Measurements from ENCODE around the gene ADAMTS17.

The ADAMTS17 gene

GRCh38 chr15:100131321-100132224, 210.2 kb downstream of the ADAMTS17 start:
- DNase-seq (ENCODE audit: low read depth in 2 of 2): no peak

GRCh38 chr15:100129677-100130076, 212.1 kb downstream of the ADAMTS17 start:
- DNase-seq (ENCODE audit: low read depth in 2 of 2): no peak

DNA sequence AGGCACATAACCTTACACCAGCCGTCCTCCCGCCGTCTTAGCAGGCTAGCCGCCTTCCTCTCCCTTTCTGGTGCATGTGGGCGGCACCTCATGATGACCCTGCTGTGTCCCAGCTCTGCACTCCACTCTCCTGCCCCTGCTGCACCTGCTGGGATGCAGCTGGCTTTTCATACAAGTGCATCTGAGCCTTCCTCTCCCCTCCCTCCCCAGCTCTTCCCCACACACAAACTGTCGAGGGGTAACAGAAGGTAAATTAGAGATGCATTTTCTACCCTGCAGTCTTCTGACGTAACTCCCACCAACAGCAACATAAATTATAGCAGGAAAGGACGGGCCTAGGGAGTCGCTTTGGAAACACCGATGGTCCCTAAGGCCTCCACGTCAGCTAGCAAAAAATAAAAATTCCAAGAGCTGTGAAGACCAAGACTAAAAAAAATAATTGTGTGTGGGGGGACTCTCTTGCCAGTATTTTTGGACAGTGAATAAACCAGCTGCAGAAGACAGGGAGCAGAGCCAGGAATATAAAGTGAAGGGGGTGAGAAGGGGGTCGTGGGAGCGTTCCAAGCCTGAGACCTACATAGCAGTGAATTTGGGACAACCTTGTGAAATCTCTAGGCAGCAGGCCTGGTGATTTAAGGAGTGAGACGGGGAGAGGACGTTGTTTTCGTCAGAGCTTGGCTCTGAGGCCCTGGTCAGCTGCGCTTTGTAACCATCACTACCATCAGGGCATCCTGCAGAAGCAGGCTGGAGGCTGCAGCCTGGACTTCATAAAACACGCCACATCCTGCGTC, 216.2 kb downstream of the ADAMTS17 start:
- no peak for DNase-seq (ENCODE audit: low read depth in 2 of 2)

DNA sequence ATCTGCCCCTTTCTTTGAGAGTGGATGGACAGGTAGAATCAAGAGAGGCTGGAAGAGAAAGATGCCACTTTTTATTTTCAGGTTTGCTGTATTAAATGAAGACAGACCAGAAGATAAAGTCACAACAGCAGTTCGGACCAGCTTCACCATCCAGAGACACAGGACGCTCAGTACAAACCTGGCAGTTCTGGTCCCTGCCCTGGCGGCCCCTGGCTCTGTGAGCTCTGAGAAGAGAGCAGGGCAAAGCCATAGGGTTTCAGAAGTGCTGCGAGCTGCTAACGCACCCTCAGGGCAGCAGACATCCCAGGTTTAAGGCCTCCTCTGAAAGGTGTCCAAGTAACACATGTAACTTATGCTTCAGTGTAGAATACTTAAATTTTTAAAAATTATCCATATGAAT, 216.8 kb downstream of the ADAMTS17 start:
- no peak for DNase-seq (ENCODE audit: low read depth in 2 of 2)

- no peak for DNase-seq (ENCODE audit: low read depth in 2 of 2)
Measured at GRCh38 chr15:100124361-100124760, 217.4 kb downstream of the ADAMTS17 start.

DNA sequence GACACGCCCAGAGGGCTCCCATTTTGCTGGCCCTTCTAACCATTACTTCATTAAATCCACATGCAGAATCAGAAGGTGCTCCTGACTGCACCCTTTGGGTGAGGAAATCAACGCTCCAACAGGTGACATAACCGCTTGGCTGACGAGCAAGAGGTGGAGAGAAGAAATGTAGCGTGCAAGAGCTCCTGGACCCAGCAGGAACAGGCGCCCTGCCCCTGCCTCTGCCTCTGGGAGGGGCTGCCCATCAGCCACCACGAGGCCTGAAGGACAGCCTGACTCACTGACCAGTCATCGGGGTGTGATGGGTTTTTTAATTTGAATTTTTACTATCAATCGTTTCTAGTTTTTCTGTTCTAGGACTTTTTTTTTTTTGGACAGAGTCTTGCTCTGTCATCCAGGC, 218.2 kb downstream of the ADAMTS17 start:
- no peak for DNase-seq (ENCODE audit: low read depth in 2 of 2)

DNA sequence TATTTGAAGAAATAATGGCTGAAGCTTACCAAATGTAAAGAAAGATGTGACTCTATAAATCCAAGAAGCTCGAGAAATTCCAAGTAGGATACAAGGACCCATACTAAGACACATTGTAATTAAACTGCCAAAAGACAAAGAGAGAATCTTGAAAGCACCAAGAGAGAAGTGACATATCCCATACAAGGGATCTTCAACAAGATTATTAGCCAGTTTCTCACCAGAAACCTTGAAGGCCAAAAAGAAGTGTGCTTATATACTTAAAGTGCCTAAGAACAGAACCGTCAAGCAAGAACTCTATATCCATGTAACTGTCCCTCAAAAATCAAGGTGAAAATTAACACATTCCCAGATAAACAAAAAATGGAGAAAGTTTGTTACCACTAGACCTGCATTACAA, 220.5 kb downstream of the ADAMTS17 start:
- no peak for DNase-seq (ENCODE audit: low read depth in 2 of 2)

- no peak for DNase-seq (ENCODE audit: low read depth in 2 of 2)
Measured at GRCh38 chr15:100120111-100120510, 221.7 kb downstream of the ADAMTS17 start.

DNA sequence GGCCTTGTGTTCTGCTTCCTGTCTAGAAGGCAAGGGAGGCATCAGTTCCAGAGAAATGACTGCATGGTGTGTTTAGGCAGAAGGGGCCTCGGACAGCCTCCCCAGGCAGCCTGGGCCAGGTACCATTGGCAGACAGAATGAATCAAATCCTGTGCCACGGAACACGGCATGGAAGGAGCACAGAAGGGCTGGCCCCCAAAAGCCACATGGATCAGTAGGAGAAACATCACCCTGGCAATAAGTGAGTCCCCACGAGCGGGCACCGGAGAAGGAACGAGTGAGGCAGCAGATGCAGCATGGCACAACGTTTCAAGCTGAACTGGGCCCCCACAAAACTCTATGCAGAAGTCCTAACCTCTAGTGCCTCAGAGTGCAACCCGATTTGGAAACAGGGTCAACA, 223.2 kb downstream of the ADAMTS17 start:
- DNase-seq (ENCODE audit: low read depth in 2 of 2): no peak

DNA sequence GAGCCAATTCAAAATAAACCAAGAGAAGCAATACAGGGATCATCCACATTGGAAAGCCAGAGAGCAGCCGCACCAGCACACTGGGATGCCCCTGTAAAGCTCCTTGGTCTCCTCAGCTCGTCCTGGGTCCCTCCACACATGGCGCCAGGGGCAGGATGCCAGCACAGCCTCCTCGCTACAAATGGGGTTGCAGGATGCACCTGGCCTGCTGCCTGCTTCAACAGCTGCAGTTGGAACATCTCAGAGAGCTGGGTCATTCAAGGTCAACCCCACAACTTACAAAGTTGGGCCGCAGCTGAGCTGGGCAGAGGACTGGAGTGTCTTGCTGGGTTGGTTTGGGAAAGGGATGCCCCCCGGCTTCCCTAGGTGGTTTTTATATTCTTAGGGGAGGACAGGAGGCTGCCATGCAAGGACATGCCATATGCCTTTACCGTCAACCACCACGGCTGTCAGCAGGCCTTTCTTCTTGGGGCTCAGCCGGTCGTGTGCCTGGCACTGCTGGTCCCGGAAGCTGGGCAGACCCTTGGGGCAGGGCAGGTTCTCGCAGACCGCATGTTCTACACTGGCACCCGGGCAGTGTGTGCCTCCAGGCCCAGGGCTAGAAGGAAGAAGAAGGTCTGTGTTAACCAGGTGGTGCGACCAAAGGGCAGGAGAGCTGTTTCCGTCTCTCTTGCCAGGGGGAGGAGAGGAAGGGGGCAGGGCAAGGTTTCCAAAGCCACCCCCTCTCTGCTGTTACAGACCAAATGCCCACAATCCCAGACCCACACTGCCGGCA, 225.2 kb downstream of the ADAMTS17 start:
- no peak for DNase-seq (ENCODE audit: low read depth in 2 of 2)

GRCh38 chr15:100115711-100116090, 226.1 kb downstream of the ADAMTS17 start:
- no peak for DNase-seq (ENCODE audit: low read depth in 2 of 2)

- no peak for DNase-seq (ENCODE audit: low read depth in 2 of 2)
Measured at GRCh38 chr15:100115066-100115710, 226.6 kb downstream of the ADAMTS17 start.

DNA sequence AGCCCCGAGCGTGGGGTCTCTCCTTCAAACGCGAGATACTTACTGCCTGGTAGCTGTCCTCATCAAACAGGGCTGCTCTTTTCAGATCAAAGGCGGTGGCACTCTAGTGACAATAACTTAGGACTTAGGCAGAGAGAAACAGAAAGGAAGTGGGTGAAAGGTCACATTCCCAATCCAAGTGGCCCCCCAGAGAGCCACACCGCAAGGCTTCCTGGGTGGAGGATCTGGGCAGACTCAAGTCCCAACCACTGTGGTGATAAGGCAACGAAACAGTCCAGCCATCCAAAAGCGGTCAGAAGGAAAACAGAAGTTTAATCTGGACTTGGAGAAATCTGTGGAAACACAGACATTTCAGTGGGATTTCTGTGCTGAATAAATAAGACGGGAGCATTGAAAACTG, 227.2 kb downstream of the ADAMTS17 start:
- DNase-seq (ENCODE audit: low read depth in 2 of 2): no peak

DNA sequence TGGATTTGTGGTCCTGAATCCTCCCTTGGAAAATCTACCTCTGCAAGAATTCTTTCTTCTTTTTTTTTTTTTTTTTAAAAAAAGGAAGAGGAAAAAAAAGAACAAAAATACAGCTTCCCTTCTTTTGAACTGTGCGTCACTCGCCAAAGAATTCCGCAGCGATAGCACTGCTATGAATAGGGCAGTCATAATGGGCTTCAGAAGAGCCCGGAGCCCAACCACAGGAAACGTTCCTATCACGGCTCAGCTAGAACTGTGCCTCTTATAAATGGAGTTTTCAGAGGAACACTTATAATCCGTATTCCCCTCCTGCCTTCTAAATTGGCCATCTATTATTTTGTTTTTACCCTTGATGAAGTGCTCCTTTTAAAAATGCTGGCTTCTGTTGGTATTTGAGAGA, 227.7 kb downstream of the ADAMTS17 start:
- peak; percentile 61 to 62 for DNase-seq (ENCODE audit: low read depth in 2 of 2)

DNA sequence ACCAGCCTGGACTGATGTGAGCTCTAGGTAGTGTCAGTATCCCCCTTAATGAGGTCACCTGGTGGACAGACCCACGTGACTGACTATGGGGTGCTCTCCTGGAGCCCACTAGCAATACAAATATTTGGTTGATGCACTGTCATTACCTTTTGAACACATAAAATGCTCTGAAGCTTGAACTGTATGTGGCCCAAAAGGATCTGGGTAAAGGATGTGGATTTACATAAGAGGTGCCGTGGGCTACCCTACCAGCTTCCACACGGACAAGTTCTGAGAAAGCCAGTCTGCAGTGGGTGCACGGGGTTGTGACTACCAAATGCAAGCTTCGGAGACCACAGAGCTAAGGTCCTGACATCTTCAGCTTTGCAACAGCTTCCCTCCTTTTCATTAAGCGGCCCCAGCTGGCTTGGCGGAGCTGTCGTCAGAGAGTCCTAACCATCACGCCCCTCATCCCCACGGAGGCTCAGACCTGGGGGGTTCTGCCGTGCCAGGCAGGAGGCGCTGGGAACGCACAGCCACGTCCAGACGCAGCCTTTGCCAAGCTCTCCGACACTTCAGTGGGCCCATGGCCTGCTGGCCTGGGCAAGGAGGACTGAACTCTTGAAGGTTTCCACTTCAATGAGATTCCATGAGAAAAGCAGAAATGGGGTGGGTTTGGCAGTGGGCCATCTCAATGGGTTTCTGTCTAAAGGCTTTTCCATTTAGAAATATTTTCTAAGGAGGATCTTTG, 228.3 kb downstream of the ADAMTS17 start:
- no peak for DNase-seq (ENCODE audit: low read depth in 2 of 2)

- no peak for DNase-seq (ENCODE audit: low read depth in 2 of 2)
Measured at GRCh38 chr15:100112636-100113305, 229.0 kb downstream of the ADAMTS17 start.

GRCh38 chr15:100112061-100112420, 229.7 kb downstream of the ADAMTS17 start:
- DNase-seq (ENCODE audit: low read depth in 2 of 2): no peak

- DNase-seq (ENCODE audit: low read depth in 2 of 2): peak in 1 of 2 experiments; percentile 29
Measured at GRCh38 chr15:100111125-100112060, 230.4 kb downstream of the ADAMTS17 start.

- DNase-seq (ENCODE audit: low read depth in 2 of 2): no peak
Measured at GRCh38 chr15:100109486-100110035, 232.2 kb downstream of the ADAMTS17 start.

Data from fibroblast of skin of left biceps (primary cell).